HepG2 (cell line): ENCODE measurements around the gene GPR39.

Source experiments
- KLF13 ChIP-seq: sonication (generic); formaldehyde crosslinking; IDR thresholded peaks from 2 replicates; pipeline ENCODE4 v1.4.0; 2020; ENCODE audit warnings: mild to moderate bottlenecking, missing genetic modification reagents
- SP2 ChIP-seq: sonication (generic); formaldehyde crosslinking; IDR thresholded peaks from 2 replicates; pipeline ENCODE4 v1.5.1; 2020; ENCODE audit warnings: mild to moderate bottlenecking, missing genetic modification reagents
- TF ChIP-seq, protein P1 (sequence below): sonication (generic); formaldehyde crosslinking; conservative IDR thresholded peaks from 2 replicates; pipeline ENCODE4 v1.4.0; 2020; ENCODE audit warnings: missing genetic modification reagents

DNA sequence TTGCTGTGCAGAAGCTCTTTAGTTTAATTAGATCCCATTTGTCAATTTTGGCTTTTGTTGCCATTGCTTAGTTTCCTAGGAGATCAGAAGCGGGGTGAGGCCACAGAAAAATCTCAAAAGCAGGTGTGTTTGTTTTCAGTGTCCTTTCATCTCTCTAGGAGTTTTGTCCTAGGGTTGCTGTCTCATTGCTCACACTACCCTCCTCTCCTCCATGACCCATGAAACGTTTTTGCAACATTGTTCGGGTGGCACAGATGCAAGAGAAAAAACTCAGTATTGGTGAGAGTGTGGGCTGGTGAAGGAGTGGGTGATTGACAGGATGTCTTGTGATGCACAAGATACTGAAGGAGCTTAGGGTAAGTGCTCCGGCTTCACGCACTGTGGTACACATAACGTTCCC, 149.8 kb downstream of the GPR39 start:
- no peak for TF ChIP-seq SP2 (CRISPR knock-in tag)
- TF ChIP-seq KLF13 (CRISPR knock-in tag), result no peak
- TF ChIP-seq, protein P1, sequence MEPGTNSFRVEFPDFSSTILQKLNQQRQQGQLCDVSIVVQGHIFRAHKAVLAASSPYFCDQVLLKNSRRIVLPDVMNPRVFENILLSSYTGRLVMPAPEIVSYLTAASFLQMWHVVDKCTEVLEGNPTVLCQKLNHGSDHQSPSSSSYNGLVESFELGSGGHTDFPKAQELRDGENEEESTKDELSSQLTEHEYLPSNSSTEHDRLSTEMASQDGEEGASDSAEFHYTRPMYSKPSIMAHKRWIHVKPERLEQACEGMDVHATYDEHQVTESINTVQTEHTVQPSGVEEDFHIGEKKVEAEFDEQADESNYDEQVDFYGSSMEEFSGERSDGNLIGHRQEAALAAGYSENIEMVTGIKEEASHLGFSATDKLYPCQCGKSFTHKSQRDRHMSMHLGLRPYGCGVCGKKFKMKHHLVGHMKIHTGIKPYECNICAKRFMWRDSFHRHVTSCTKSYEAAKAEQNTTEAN (CRISPR knock-in tag), result no peak
